Measurements from ENCODE around the gene ACAP3. TPM values are rescaled to one million over a fixed set of nuclear protein-coding genes. Genes with fewer than 3 reads are reported as not detected.
A peak's percentile ranks its signal among the peaks of the same experiment; 100 is the strongest.

Gene ACAP3
- polyA plus RNA-seq, 2 of the 4 experiments (the other 2 are of a cell fraction): 6.6 to 24.2 TPM

DNA sequence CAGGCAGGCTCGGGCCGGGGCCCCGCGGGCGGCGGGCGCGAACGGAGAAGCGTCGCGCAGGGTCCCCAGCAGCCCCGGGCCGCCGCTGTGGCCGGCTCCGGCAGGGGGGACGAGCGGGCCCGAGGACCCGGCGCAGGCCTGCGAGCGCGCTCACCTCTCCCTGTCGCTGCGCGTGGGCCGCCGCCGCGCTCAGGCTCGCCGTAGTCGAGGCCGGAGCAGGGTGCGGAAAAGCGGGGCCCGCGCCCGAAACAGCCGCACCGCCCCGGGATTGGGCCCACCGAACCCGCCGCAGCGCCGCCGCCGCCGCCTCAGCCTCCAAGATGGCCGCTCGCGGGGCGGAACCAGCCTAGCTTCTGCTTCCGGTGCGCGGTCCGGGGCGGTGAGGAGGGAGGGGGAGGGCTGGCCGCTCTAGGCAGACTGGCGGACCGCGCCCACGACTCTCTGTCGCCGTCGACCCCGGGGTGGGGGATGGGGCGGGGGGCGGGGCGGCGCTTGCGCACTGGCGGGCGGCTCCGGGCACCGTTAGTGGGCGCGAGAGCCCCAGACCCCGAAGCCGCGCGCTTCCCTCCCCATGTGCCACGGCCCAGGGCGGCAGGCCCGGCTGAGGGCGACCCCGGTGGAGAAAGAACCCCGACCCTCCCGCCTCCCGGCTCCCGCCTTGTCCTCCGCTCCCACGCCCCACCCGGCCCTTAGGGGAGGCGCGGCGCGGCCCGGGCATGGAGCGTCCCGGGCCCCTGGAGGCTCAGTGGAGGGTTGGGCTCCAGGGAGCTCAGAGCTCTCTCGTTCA lies 34.0 kb downstream of the ACAP3 start, which contains the start of gene UBE2J2 (continued):
- TF ChIP-seq, protein P1, sequence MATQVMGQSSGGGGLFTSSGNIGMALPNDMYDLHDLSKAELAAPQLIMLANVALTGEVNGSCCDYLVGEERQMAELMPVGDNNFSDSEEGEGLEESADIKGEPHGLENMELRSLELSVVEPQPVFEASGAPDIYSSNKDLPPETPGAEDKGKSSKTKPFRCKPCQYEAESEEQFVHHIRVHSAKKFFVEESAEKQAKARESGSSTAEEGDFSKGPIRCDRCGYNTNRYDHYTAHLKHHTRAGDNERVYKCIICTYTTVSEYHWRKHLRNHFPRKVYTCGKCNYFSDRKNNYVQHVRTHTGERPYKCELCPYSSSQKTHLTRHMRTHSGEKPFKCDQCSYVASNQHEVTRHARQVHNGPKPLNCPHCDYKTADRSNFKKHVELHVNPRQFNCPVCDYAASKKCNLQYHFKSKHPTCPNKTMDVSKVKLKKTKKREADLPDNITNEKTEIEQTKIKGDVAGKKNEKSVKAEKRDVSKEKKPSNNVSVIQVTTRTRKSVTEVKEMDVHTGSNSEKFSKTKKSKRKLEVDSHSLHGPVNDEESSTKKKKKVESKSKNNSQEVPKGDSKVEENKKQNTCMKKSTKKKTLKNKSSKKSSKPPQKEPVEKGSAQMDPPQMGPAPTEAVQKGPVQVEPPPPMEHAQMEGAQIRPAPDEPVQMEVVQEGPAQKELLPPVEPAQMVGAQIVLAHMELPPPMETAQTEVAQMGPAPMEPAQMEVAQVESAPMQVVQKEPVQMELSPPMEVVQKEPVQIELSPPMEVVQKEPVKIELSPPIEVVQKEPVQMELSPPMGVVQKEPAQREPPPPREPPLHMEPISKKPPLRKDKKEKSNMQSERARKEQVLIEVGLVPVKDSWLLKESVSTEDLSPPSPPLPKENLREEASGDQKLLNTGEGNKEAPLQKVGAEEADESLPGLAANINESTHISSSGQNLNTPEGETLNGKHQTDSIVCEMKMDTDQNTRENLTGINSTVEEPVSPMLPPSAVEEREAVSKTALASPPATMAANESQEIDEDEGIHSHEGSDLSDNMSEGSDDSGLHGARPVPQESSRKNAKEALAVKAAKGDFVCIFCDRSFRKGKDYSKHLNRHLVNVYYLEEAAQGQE (IDR thresholded peaks at IDR 0.05): no peak
- no peak for TF ChIP-seq NPAS2 (CRISPR knock-in tag; IDR thresholded peaks at IDR 0.05; ENCODE audit: borderline replicate concordance)
- TF ChIP-seq, protein P2, sequence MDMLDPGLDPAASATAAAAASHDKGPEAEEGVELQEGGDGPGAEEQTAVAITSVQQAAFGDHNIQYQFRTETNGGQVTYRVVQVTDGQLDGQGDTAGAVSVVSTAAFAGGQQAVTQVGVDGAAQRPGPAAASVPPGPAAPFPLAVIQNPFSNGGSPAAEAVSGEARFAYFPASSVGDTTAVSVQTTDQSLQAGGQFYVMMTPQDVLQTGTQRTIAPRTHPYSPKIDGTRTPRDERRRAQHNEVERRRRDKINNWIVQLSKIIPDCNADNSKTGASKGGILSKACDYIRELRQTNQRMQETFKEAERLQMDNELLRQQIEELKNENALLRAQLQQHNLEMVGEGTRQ (IDR thresholded peaks at IDR 0.05): no peak

DNA sequence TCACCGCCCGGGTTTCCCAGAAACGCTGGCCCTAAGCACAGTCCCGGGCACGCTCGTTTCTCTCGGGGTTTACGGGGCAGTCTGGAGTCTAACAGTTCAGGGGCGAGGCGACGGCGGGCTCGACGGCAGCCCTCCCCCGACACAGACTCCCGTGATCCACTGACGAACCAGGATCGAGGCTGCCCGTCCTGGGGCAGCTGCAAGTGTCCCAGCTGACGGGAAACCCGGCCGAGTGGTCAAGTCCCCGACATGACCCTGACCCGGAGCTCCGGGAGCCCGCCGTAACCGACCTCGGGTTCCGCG lies 34.6 kb downstream of the ACAP3 start:
- no peaks in the 10 kb centered on the region for H3K9me3 ChIP-seq
- FAIRE-seq: no peak
- TF ChIP-seq CBX8 (IDR thresholded peaks at IDR 0.05) (no peak), POLR2AphosphoS2 (conservative IDR thresholded peaks at IDR 0.05; ENCODE audit: low read length) (no peak), CEBPB (IDR thresholded peaks at IDR 0.05) (no peak), ZSCAN20 (CRISPR knock-in tag; IDR thresholded peaks at IDR 0.05) (no peak), KDM1A (IDR thresholded peaks at IDR 0.05; ENCODE audit: low read depth) (no peak), HDAC2 (IDR thresholded peaks at IDR 0.05) (no peak), BHLHE40 (IDR thresholded peaks at IDR 0.05; ENCODE audit: low read depth, low read length) (no peak), CHD4 (IDR thresholded peaks at IDR 0.05; ENCODE audit: borderline replicate concordance) (no peak), HOXB5 (CRISPR knock-in tag; IDR thresholded peaks at IDR 0.05) (no peak), NPAS2 (CRISPR knock-in tag; IDR thresholded peaks at IDR 0.05; ENCODE audit: borderline replicate concordance) (no peak), EHMT2 (IDR thresholded peaks at IDR 0.05; ENCODE audit: low read depth) (no peak), FOSL2 (IDR thresholded peaks at IDR 0.05) (no peak), FOSL2 (CRISPR knock-in tag; IDR thresholded peaks at IDR 0.05) (no peak), HEYL (CRISPR knock-in tag; IDR thresholded peaks at IDR 0.05) (no peak), PHF8 (IDR thresholded peaks at IDR 0.05; ENCODE audit: borderline replicate concordance, low read depth) (no peak)
- TF ChIP-seq, protein P3, sequence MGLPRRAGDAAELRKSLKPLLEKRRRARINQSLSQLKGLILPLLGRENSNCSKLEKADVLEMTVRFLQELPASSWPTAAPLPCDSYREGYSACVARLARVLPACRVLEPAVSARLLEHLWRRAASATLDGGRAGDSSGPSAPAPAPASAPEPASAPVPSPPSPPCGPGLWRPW (IDR thresholded peaks at IDR 0.05): no peak
- TF ChIP-seq, protein P1 (IDR thresholded peaks at IDR 0.05): no peak
- TF ChIP-seq, protein P4, sequence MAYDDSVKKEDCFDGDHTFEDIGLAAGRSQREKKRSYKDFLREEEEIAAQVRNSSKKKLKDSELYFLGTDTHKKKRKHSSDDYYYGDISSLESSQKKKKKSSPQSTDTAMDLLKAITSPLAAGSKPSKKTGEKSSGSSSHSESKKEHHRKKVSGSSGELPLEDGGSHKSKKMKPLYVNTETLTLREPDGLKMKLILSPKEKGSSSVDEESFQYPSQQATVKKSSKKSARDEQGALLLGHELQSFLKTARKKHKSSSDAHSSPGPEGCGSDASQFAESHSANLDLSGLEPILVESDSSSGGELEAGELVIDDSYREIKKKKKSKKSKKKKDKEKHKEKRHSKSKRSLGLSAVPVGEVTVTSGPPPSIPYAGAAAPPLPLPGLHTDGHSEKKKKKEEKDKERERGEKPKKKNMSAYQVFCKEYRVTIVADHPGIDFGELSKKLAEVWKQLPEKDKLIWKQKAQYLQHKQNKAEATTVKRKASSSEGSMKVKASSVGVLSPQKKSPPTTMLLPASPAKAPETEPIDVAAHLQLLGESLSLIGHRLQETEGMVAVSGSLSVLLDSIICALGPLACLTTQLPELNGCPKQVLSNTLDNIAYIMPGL (CRISPR knock-in tag; IDR thresholded peaks at IDR 0.05; ENCODE audit: borderline replicate concordance): no peak
- TF ChIP-seq, protein P5, sequence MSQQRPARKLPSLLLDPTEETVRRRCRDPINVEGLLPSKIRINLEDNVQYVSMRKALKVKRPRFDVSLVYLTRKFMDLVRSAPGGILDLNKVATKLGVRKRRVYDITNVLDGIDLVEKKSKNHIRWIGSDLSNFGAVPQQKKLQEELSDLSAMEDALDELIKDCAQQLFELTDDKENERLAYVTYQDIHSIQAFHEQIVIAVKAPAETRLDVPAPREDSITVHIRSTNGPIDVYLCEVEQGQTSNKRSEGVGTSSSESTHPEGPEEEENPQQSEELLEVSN (IDR thresholded peaks at IDR 0.05; ENCODE audit: borderline replicate concordance, low read depth): no peak
- peak overlapping the region; percentile 95 to 99 for H3K27ac ChIP-seq
- peak overlapping the region; percentile 99 for H3K4me3 ChIP-seq
- peaks cover 17% of the 10 kb centered on the region for H3K4me1 ChIP-seq
- CTCF ChIA-PET: interaction anchor here (0.6 to 1.0 kb wide), 2 partner anchors 17 to 78 kb away, joined by 3 read pairs; no protein-coding TSS in a partner anchor
- POLR2A ChIA-PET: interaction anchor here (0.6 to 0.7 kb wide), 2 partner anchors 9 to 16 kb away, joined by 3 to 5 read pairs; no protein-coding TSS in a partner anchor
- peak overlapping the region; percentile 93 for H3K4me2 ChIP-seq
- WGBS (ENCODE audit: missing lambda C conversion rate): no CpG with 5 or more reads among the region's 31 CpGs
- no peak for DNase-seq (ENCODE audit: low read depth in 1 of 2, low spot score in 1 of 2)
- ATAC-seq: no peak
